BE2C (cell line): ENCODE measurements around the gene ANGPTL8.
A peak's percentile ranks its signal among the peaks of the same experiment; 100 is the strongest.

Experiments
- DNase-seq: peaks from one replicate; pipeline ENCODE4 v3.0.0-alpha.2; 2020
- H3K27me3 ChIP-seq: fragments of 250-450 bp; sonication (Bioruptor Pico); 2 replicates; pipeline ENCODE4 v1.5.1; 2020; ENCODE audit warnings: mild to moderate bottlenecking
- H3K36me3 ChIP-seq: fragments of 250-450 bp; sonication (Bioruptor Pico); 2 replicates; pipeline ENCODE4 v1.5.1; 2020; ENCODE audit warnings: mild to moderate bottlenecking
- H3K4me1 ChIP-seq: fragments of 250-450 bp; sonication (Bioruptor Pico); 2 replicates; pipeline ENCODE4 v1.5.1; 2020
- H3K4me3 ChIP-seq: 2 replicates; pipeline ENCODE4 v1.5.1; 2011; ENCODE audit warnings: low read depth, low read length
- H3K9me3 ChIP-seq: fragments of 250-450 bp; sonication (Bioruptor Pico); 2 replicates; pipeline ENCODE4 v1.5.1; 2020
- TF ChIP-seq, protein P1 (sequence below): IDR thresholded peaks from 2 replicates; pipeline ENCODE4 v1.5.1; 2012; ENCODE audit warnings: mild to moderate bottlenecking, low read depth, low read length

ANGPTL8 gene

DNA sequence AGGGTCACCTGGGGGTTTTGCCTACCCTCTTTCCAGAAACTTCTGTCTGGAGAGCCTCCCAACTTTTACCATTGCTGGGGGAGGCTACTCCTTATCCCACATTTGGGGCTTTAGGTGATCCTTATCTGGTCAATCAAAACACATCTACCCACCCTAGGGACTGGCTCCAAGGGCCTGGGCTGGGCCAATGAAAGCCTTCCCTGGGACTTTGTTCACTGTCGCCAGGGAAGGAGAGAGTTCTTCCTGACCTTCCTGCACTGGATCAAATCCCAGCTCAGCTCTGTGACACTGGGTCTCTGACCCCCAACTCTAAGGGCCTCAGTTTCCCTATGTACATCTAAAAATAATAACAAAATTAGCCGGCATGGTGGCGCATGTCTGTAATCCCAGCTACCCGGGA, 11.8 kb downstream of the ANGPTL8 start:
- Histone ChIP-seq H3K9me3 (no peaks in the 10 kb centered on the region), H3K36me3 (no peaks in the 10 kb centered on the region), H3K4me3 (no peak overlapping the region), H3K27me3 (no peaks in the 10 kb centered on the region), H3K4me1 (no peaks in the 10 kb centered on the region)
- no peak for DNase-seq
- TF ChIP-seq, protein P1, sequence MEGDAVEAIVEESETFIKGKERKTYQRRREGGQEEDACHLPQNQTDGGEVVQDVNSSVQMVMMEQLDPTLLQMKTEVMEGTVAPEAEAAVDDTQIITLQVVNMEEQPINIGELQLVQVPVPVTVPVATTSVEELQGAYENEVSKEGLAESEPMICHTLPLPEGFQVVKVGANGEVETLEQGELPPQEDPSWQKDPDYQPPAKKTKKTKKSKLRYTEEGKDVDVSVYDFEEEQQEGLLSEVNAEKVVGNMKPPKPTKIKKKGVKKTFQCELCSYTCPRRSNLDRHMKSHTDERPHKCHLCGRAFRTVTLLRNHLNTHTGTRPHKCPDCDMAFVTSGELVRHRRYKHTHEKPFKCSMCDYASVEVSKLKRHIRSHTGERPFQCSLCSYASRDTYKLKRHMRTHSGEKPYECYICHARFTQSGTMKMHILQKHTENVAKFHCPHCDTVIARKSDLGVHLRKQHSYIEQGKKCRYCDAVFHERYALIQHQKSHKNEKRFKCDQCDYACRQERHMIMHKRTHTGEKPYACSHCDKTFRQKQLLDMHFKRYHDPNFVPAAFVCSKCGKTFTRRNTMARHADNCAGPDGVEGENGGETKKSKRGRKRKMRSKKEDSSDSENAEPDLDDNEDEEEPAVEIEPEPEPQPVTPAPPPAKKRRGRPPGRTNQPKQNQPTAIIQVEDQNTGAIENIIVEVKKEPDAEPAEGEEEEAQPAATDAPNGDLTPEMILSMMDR: no peak

DNA sequence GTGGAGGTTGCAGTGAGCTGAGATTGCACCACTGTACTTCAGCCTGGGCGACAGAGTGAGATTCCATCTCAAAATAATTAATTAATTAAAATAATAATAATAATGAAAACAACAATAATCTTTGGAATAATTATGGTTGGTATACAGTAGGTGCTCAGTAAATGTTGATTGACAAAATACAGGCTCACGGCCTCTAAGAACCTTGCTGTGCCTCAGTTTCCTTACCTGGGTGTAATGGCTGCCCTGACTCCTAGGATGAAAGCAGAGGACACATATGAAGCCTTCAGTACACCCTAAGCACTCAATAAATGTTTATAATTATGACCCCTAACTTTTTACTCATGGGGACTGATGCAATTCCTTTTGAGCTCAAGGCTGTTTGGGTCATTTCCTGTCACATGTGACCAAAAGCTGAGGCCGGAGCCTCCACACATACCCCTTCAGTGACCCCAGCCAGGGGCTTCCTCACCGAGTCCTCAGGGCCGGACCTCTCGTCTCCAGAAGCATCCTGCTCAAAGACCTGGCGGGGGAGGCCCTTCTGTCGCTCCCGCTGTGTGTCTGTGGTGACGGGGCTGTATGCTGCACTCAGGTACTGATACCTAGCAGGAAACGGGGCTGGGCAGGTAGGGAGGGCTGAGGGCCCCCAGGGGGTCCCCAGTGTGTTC, 12.4 kb downstream of the ANGPTL8 start:
- Histone ChIP-seq H3K36me3 (no peaks in the 10 kb centered on the region), H3K27me3 (no peaks in the 10 kb centered on the region), H3K9me3 (no peaks in the 10 kb centered on the region), H3K4me3 (no peak overlapping the region), H3K4me1 (no peaks in the 10 kb centered on the region)
- DNase-seq: no peak
- TF ChIP-seq, protein P1: no peak

DNA sequence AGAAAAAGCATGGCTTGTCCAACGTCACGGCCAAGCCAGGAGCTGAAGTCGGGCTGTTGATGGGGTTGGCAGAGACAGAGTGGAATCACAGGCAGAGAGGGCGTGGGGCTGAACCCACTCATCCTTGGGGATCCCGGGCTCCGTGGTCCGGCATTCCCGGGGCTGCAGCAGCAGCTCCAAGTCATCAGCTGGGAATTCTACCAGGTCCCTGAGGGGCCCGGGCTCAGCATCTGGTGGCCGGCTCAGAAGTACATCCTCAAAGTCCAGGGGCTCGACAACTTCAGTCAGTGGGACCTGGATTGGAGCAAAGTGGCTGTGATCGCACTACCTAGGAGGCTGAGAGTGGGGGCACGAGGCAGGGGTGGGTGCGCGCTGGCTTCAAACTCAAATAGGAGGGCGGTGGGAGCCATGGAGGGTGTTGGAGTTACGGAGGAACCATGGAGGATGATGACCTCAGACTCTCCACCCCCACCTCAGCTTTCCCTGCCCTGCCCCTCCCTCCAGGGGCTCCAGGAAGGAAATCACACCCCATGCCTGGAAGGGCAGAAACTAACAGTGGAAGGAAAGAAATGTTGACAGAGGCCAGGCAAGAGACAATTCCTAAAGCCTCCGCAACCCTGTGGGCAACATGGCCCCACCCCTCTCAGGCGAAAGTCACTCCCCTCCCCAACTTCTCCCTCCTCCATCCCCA, 13.4 kb downstream of the ANGPTL8 start:
- Histone ChIP-seq H3K27me3 (no peaks in the 10 kb centered on the region), H3K4me1 (no peaks in the 10 kb centered on the region), H3K4me3 (no peak overlapping the region), H3K36me3 (no peaks in the 10 kb centered on the region), H3K9me3 (no peaks in the 10 kb centered on the region)
- DNase-seq: no peak
- TF ChIP-seq, protein P1: no peak

DNA sequence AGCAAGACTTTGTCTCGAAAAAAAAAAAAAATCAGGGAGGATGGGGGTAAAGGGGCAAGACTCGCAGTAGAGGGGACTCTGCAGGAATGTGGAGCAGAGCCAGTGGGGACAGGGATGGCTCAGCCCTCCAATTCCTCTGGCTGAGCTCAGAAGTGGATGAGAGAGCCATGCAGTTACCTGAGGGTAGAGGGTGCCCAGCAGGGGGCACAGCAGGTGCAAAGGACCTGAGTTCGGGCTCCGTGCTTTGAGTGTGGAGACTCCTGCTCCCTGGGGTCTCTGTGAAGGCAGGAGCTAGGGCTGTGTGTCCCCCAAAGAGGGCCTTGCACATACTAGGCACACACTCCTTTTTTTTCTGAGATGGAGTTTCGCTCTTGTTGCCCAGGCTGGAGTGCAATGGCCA, 15.2 kb downstream of the ANGPTL8 start:
- H3K4me3 ChIP-seq: no peak overlapping the region
- H3K27me3 ChIP-seq: no peaks in the 10 kb centered on the region
- H3K9me3 ChIP-seq: no peaks in the 10 kb centered on the region
- DNase-seq: no peak
- H3K4me1 ChIP-seq: no peaks in the 10 kb centered on the region
- H3K36me3 ChIP-seq: no peaks in the 10 kb centered on the region
- TF ChIP-seq, protein P1: peak; percentile 26

DNA sequence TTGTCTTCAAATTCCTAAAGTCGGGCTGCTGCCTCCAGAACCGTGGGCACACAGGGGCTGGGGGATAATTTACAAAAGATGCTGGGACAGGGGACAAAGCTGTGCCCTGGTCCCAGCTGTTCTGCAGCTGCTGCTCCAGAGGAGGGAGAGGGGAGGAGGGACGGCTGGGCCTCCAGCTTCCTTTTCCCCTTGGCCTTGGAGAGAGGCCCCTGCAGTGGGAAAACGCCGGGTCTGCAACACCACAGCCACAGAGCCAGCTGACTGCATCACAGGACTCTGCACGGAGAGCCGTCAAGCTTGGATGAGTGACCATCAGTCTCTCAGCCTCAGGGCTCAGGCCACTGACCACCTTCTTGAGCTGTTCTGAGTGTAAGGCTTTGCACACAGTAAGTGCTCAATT, 16.8 kb downstream of the ANGPTL8 start:
- TF ChIP-seq, protein P1: no peak
- Histone ChIP-seq H3K9me3 (no peaks in the 10 kb centered on the region), H3K4me1 (no peaks in the 10 kb centered on the region), H3K4me3 (no peak overlapping the region), H3K36me3 (no peaks in the 10 kb centered on the region), H3K27me3 (no peaks in the 10 kb centered on the region)
- DNase-seq: no peak

DNA sequence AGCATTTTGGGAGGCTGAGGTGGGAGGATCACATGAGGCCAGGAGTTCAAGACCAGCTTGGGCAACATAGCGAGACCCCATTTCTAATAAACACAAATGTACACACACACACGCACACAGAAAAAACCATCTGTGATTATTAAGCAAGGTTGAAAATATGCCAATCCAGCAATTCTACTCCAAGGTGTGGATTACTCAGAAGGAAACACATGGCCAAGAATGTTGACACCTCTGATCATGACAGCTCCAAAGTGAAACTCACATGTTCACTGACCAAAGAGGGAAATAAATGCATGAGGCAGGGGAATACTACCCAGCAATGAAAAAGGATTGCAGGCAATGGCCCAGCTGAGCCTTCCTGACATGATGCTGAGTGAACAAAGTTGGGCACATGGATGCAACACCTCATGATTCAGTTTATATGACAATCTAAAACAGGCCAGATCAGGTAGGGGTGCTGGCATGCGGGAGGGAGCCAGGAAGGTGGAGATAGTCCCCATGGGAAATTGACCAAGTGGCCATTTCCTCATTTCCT, 18.5 kb downstream of the ANGPTL8 start:
- H3K4me1 ChIP-seq: no peaks in the 10 kb centered on the region
- TF ChIP-seq, protein P1: no peak
- H3K4me3 ChIP-seq: no peak overlapping the region
- no peaks in the 10 kb centered on the region for H3K36me3 ChIP-seq
- no peak for DNase-seq
- H3K27me3 ChIP-seq: no peaks in the 10 kb centered on the region
- no peaks in the 10 kb centered on the region for H3K9me3 ChIP-seq
